GM12878 (cell line): ENCODE results near the gene DZIP1L. TPM values are rescaled to one million over a fixed set of nuclear protein-coding genes. Genes with fewer than 3 reads are reported as not detected.

Experiments used
- ATAC-seq: fragments of 200-7000 bp; cut with Tn5 transposase; 3 replicates; pipeline ENCODE4 v1.9.1; 2020; ENCODE audit warnings: mild to moderate bottlenecking, moderate library complexity
- BruUV-seq: library from RNA; stranded (reverse); fragments of 400-500 nt; replicated peaks from 2 replicates; lab custom pipeline; 2021; lab: Mats Ljungman, UMichigan
- CTCF ChIA-PET: fragments of 300-600 bp; sonication (Branson Sonifier 250); formaldehyde crosslinking; extraction: SDS; loops from one replicate; lab custom pipeline; 2021; ENCODE audit warnings: inconsistent platforms; lab: Yijun Ruan, JAX
- POLR2A ChIA-PET: fragments of 350-600 bp; formaldehyde crosslinking; extraction: SDS; loops from one replicate; lab custom pipeline; 2021; ENCODE audit warnings: inconsistent platforms; lab: Charles Lee
- RAD21 ChIA-PET: fragments of 300-600 bp; sonication (Branson Sonifier 250); formaldehyde crosslinking; loops from one replicate; lab custom pipeline; 2023; ENCODE audit warnings: antibody characterized with exemption; ENCODE audit not compliant: unreplicated experiment; lab: Charles Lee
- SMC1A ChIA-PET: fragments of 300-600 bp; sonication (Branson Sonifier 250); formaldehyde crosslinking; loops from one replicate; lab custom pipeline; 2023; ENCODE audit not compliant: unreplicated experiment, uncharacterized antibody; lab: Charles Lee
- DNase-seq: peaks from one replicate; pipeline ENCODE4 v3.0.0-alpha.2; 2011; ENCODE audit warnings: low read depth, low spot score
- FAIRE-seq: peaks from 3 replicates; lab custom pipeline; 2011; peaks lifted over from hg19 to GRCh38; lab: Jason Lieb, UNC
- H2AFZ ChIP-seq: 2 replicates; pipeline ENCODE4 v1.6.0; 2011; ENCODE audit warnings: low read depth, low read length, control low read depth; ENCODE audit not compliant: control insufficient read depth
- H3K27ac ChIP-seq: 2 replicates; pipeline ENCODE4 v1.5.1; 2011; ENCODE audit warnings: control low read depth; ENCODE audit not compliant: control insufficient read depth, insufficient read depth
- H3K27me3 ChIP-seq, 2 experiments: replicated peaks in 1 of 2; 2 replicates each; pipeline versions ENCODE4 v1.6.0 to v1.6.1; 2011; ENCODE audit warnings: low read length in 1 of 2; ENCODE audit not compliant: control insufficient read depth in 2 of 2, insufficient read depth in 2 of 2
- H3K36me3 ChIP-seq, 2 experiments: 2 replicates each; pipeline ENCODE4 v1.5.1; 2011; ENCODE audit warnings: low read length in 1 of 2; ENCODE audit not compliant: control insufficient read depth in 2 of 2, insufficient read depth in 2 of 2
- H3K4me1 ChIP-seq: 2 replicates; pipeline ENCODE4 v1.6.1; 2011; ENCODE audit warnings: mild to moderate bottlenecking, low read length, moderate library complexity, mixed read lengths; ENCODE audit not compliant: control insufficient read depth, insufficient read depth
- H3K4me2 ChIP-seq: 2 replicates; pipeline ENCODE4 v1.6.0; 2011; ENCODE audit warnings: control low read depth; ENCODE audit not compliant: control insufficient read depth, insufficient read depth
- H3K4me3 ChIP-seq: fragments of 200-600 bp; sonication (generic); 2 replicates; pipeline ENCODE4 v1.5.1; 2016
- H3K79me2 ChIP-seq: 2 replicates; pipeline ENCODE4 v1.6.0; 2011; ENCODE audit warnings: low read length; ENCODE audit not compliant: control insufficient read depth, insufficient read depth
- H3K9ac ChIP-seq: 2 replicates; pipeline ENCODE4 v1.8.0; 2011; ENCODE audit warnings: low read length, control low read depth, mixed read lengths; ENCODE audit not compliant: control insufficient read depth, insufficient read depth
- H3K9me3 ChIP-seq: replicated peaks from 3 replicates; pipeline ENCODE4 v1.5.1; 2011; ENCODE audit warnings: mild to moderate bottlenecking, low read length; ENCODE audit not compliant: control insufficient read depth, insufficient read depth
- H4K20me1 ChIP-seq: 2 replicates; pipeline ENCODE4 v1.6.0; 2011; ENCODE audit not compliant: control insufficient read depth, insufficient read depth
- ATF7 ChIP-seq: fragments of 450-650 bp; IDR thresholded peaks from 2 replicates; pipeline ENCODE4 v1.6.1; 2016; ENCODE audit warnings: low read depth, mild to moderate bottlenecking
- FOS ChIP-seq: IDR thresholded peaks from 3 replicates; pipeline ENCODE4 v1.6.1; 2011; ENCODE audit warnings: borderline replicate concordance; ENCODE audit not compliant: insufficient read length; ENCODE audit errors: extremely low read depth
- GATAD2B ChIP-seq: fragments of 450-650 bp; conservative IDR thresholded peaks from 2 replicates; pipeline ENCODE4 v1.6.1; 2017; ENCODE audit warnings: low read depth, mild to moderate bottlenecking, moderate library complexity
- MEF2A ChIP-seq: IDR thresholded peaks from 2 replicates; pipeline ENCODE4 v1.6.1; 2011; ENCODE audit warnings: low read depth, mild to moderate bottlenecking, low read length, moderate library complexity; ENCODE audit not compliant: insufficient read depth
- PAX8 ChIP-seq: fragments of 450-650 bp; IDR thresholded peaks from 2 replicates; pipeline ENCODE4 v1.6.1; 2017; ENCODE audit warnings: mild to moderate bottlenecking, moderate library complexity
- POLR2AphosphoS2 ChIP-seq: IDR thresholded peaks from 2 replicates; pipeline ENCODE4 v1.6.1; 2011; ENCODE audit warnings: low read depth, mild to moderate bottlenecking, low read length, improper control_type of control experiment, moderate library complexity
- REST ChIP-seq: IDR thresholded peaks from 2 replicates; pipeline ENCODE4 v1.6.1; 2012; ENCODE audit warnings: mild to moderate bottlenecking, low read depth, low read length
- WGBS: methylation state at CpG from one replicate; pipeline ENCODE4 v1.1.6; 2016; ENCODE audit warnings: low lambda C conversion rate; ENCODE audit not compliant: insufficient replicate concordance, insufficient coverage; ENCODE audit errors: missing lambda C conversion rate; 5-methylcytosine and 5-hydroxymethylcytosine counted together
- in situ Hi-C: fragments of 300-500 bp; cut with MboI; formaldehyde crosslinking; loops from 9 replicates; pipeline ENCODE4 v1.14.3; 2018; ENCODE audit warnings: mixed read lengths
- intact Hi-C: fragments of 100-400 bp; cut with micrococcal nuclease; formaldehyde crosslinking; loops from one replicate; pipeline ENCODE4 v1.14.2; 2022; ENCODE audit not compliant: unreplicated experiment
- polyA plus RNA-seq, 11 experiments: library from polyadenylated mRNA; depleted of rRNA in 4 of 11; unstranded in 6 of 11; stranded (reverse) in 5 of 11; fragments of >200 nt; fragmentation: Nextera tagmentation in 4 of 11; fragmentation: Illumina TruSeq in 1 of 11; extraction: Ambion mirVana in 4 of 11; extraction: Trizol in 1 of 11; gene quantifications; 1 replicate in 1 of 11; 2 replicates in 10 of 11; pipeline versions ENCODE4 v1.2.1 to v1.2.3, GENCODE V29; 2011 to 2016; ENCODE audit warnings: inconsistent platforms in 2 of 11, missing spikeins in 2 of 11, low read depth in 1 of 11
- total RNA-seq, 4 experiments: library from RNA; depleted of rRNA in 3 of 4; stranded (reverse); fragments of >200 nt in 3 of 4; fragmentation: Illumina TruSeq in 1 of 4; extraction: Trizol in 1 of 4; gene quantifications; 2 replicates each; pipeline versions ENCODE4 v1.2.1 to v1.2.3, GENCODE V29; 2013 to 2021

DZIP1L gene
- total and polyA plus RNA-seq, 10 of the 15 experiments (the other 5 are each of a cell fraction or from before 2014, with no cell fraction given): not detected

GRCh38 chr3:138135833-138136194 is 20.4 kb upstream of the DZIP1L start (continued):
- TF ChIP-seq PAX8: no peak
- TF ChIP-seq REST: no peak
- no peak for TF ChIP-seq POLR2AphosphoS2
- TF ChIP-seq GATAD2B: no peak

DNA sequence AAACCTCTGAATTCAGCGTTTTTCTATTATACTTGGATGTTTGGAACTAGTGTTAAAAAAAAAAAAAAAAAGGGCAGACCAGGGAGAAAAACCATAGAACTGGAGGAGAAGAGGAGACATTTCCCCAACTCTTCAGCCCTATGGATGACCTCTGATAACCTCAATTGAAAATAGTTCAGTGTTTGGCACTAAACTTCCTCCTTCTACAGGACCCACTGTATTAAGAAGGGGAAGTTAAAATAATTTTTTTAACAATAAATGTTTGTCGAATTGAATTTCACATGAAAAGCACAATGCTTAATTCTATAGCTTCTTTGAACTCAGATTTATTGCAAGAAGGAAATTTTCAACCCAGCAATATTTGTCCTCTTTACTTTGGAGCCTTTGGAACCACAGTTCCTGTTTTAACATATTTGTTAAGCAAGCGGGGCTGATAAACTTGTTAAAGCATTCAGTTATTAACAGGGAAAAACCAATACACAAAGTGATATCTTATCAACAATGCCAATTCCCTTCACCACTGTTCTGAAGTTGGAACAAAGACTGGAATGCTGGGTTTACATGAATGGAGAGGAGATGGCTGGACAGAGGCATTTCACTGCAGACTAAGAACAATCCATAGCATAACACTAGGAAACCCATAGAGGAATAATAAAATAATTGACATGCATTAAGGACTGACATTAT is 19.9 kb upstream of the DZIP1L start:
- FAIRE-seq (no peak), ATAC-seq (no peak), DNase-seq (no peak)
- Histone ChIP-seq H3K9ac (no peak overlapping the region), H3K27ac (no peak overlapping the region), H3K79me2 (no peaks in the 10 kb centered on the region), H3K4me1 (no peaks in the 10 kb centered on the region), H3K27me3 (peaks cover 0 to 2% of the 10 kb centered on the region in 2 experiments; a peak in 1 of 4 replicates), H3K4me2 (no peak overlapping the region), H3K4me3 (no peak overlapping the region), H3K9me3 (no peaks in the 10 kb centered on the region), H3K36me3 (no peaks in the 10 kb centered on the region), H2AFZ (no peak overlapping the region), H4K20me1 (no peaks in the 10 kb centered on the region)
- no TSS peak for BruUV-seq
- 22% methylated on average over 3 of the region's 3 CpGs for WGBS
- in situ Hi-C loops (no loop called here), intact Hi-C loops (no loop called here)
- POLR2A ChIA-PET: no interaction called here
- TF ChIP-seq MEF2A: no peak
- no peak for TF ChIP-seq POLR2AphosphoS2
- TF ChIP-seq ATF7: no peak
- TF ChIP-seq FOS: no peak
- RAD21 ChIA-PET: no interaction called here
- CTCF ChIA-PET: no interaction called here
- SMC1A ChIA-PET: no interaction called here
